ENCODE data around the gene RAVER2. TPM values are rescaled to one million over a fixed set of nuclear protein-coding genes. Genes with fewer than 3 reads are reported as not detected.

The RAVER2 gene
- total and polyA plus RNA-seq, 10 of the 15 experiments (the other 5 are each of a cell fraction or from before 2014, with no cell fraction given): 0.09 to 0.59 (median 0.41) TPM; not detected in 2

GRCh38 chr1:64721135-64721534 lies 23.7 kb upstream of the RAVER2 start:
- RAD21 ChIA-PET (ENCODE audit: unreplicated experiment): no interaction called here
- POLR2A ChIA-PET: no interaction called here
- in situ Hi-C loops (cut with MboI) (no loop called here), intact Hi-C loops (cut with micrococcal nuclease; ENCODE audit: unreplicated experiment) (no loop called here)
- no peaks in the 10 kb centered on the region for H4K20me1 ChIP-seq (ENCODE audit: control insufficient read depth, insufficient read depth)
- no TSS peak for BruUV-seq (replicated peaks)
- ATAC-seq (no peak), DNase-seq (ENCODE audit: low read depth, low spot score) (no peak), FAIRE-seq (no peak)
- H3K4me1 ChIP-seq (ENCODE audit: control insufficient read depth, insufficient read depth, low read length): no peaks in the 10 kb centered on the region
- no peak overlapping the region for H3K4me3 ChIP-seq
- no peak overlapping the region for H3K9ac ChIP-seq (ENCODE audit: control insufficient read depth, insufficient read depth, low read length)
- no peak overlapping the region for H2AFZ ChIP-seq (ENCODE audit: control insufficient read depth, low read depth, low read length)
- H3K79me2 ChIP-seq (ENCODE audit: control insufficient read depth, insufficient read depth, low read length): no peaks in the 10 kb centered on the region
- no peak overlapping the region for H3K27ac ChIP-seq (ENCODE audit: control insufficient read depth, insufficient read depth)
- TF ChIP-seq BCL3 (IDR thresholded peaks at IDR 0.05; ENCODE audit: borderline replicate concordance, insufficient read depth, low read depth, low read length, poor library complexity, severe bottlenecking): no peak
- TF ChIP-seq RAD51 (IDR thresholded peaks at IDR 0.05): no peak
- TF ChIP-seq IKZF2 (IDR thresholded peaks at IDR 0.05): no peak
- no peaks in the 10 kb centered on the region for H3K36me3 ChIP-seq (ENCODE audit: control insufficient read depth in 2 of 2, insufficient read depth in 2 of 2, low read length in 1 of 2)
- H3K4me2 ChIP-seq (ENCODE audit: control insufficient read depth, insufficient read depth): no peak overlapping the region
- CTCF ChIA-PET: no interaction called here
- H3K27me3 ChIP-seq (replicated peaks in 1 of 2; ENCODE audit: control insufficient read depth in 2 of 2, insufficient read depth in 2 of 2, low read length in 1 of 2): no peaks in the 10 kb centered on the region
- SMC1A ChIA-PET (ENCODE audit: uncharacterized antibody, unreplicated experiment): no interaction called here
- WGBS (ENCODE audit: insufficient coverage, insufficient replicate concordance, low lambda C conversion rate, missing lambda C conversion rate): 6% methylated on average over 2 of the region's 2 CpGs
- H3K9me3 ChIP-seq (replicated peaks; ENCODE audit: control insufficient read depth, insufficient read depth, low read length): no peaks in the 10 kb centered on the region

- in situ Hi-C loops (cut with MboI): no loop called here
Measured at GRCh38 chr1:64721576-64722145, 23.2 kb upstream of the RAVER2 start.

More at GRCh38 chr1:64721576-64722145, 23.2 kb upstream of the RAVER2 start:
- 9% methylated on average over 2 of the region's 2 CpGs for WGBS (ENCODE audit: insufficient coverage, insufficient replicate concordance, low lambda C conversion rate, missing lambda C conversion rate)
- H4K20me1 ChIP-seq (ENCODE audit: control insufficient read depth, insufficient read depth): no peaks in the 10 kb centered on the region
- no peaks in the 10 kb centered on the region for H3K27me3 ChIP-seq (replicated peaks in 1 of 2; ENCODE audit: control insufficient read depth in 2 of 2, insufficient read depth in 2 of 2, low read length in 1 of 2)
- FAIRE-seq (no peak), DNase-seq (ENCODE audit: low read depth, low spot score) (no peak), ATAC-seq (no peak)
- ChIA-PET CTCF (interaction anchor here (1.4 kb wide), 1 partner anchor 11 kb away, joined by 4 read pairs; no protein-coding TSS in a partner anchor), POLR2A (no interaction called here), RAD21 (ENCODE audit: unreplicated experiment) (no interaction called here), SMC1A (ENCODE audit: uncharacterized antibody, unreplicated experiment) (no interaction called here)
- H3K79me2 ChIP-seq (ENCODE audit: control insufficient read depth, insufficient read depth, low read length): no peaks in the 10 kb centered on the region
- no peaks in the 10 kb centered on the region for H3K36me3 ChIP-seq (ENCODE audit: control insufficient read depth in 2 of 2, insufficient read depth in 2 of 2, low read length in 1 of 2)
- intact Hi-C loops (cut with micrococcal nuclease; ENCODE audit: unreplicated experiment): no loop called here
- no peak overlapping the region for H3K4me2 ChIP-seq (ENCODE audit: control insufficient read depth, insufficient read depth)
- no peak for TF ChIP-seq EED (IDR thresholded peaks at IDR 0.05; ENCODE audit: low read depth)
- TF ChIP-seq POU2F2 (IDR thresholded peaks at IDR 0.05; ENCODE audit: borderline replicate concordance, low read depth, low read length): no peak
- TF ChIP-seq E2F8 (IDR thresholded peaks at IDR 0.05; ENCODE audit: low read depth, partially characterized antibody): no peak
- TF ChIP-seq NFYA (IDR thresholded peaks at IDR 0.05; ENCODE audit: borderline replicate concordance, low read depth, low read length): no peak
- TF ChIP-seq BHLHE40 (IDR thresholded peaks at IDR 0.05; ENCODE audit: borderline replicate concordance in 1 of 2, low read depth in 2 of 2, low read length in 1 of 2): no peak
- H3K4me3 ChIP-seq: no peak overlapping the region
- H2AFZ ChIP-seq (ENCODE audit: control insufficient read depth, low read depth, low read length): no peak overlapping the region
- no peak overlapping the region for H3K27ac ChIP-seq (ENCODE audit: control insufficient read depth, insufficient read depth)
- BruUV-seq (replicated peaks): no TSS peak
- H3K4me1 ChIP-seq (ENCODE audit: control insufficient read depth, insufficient read depth, low read length): no peaks in the 10 kb centered on the region
- no peak overlapping the region for H3K9ac ChIP-seq (ENCODE audit: control insufficient read depth, insufficient read depth, low read length)
- no peaks in the 10 kb centered on the region for H3K9me3 ChIP-seq (replicated peaks; ENCODE audit: control insufficient read depth, insufficient read depth, low read length)

Data from GM12878 (cell line).